GM19193 (cell line): Measurements from ENCODE around the gene FAM168A.
A peak's percentile ranks its signal among the peaks of the same experiment; 100 is the strongest.

Experiments used
- POLR2A ChIP-seq: IDR thresholded peaks from 4 replicates; pipeline ENCODE4 v1.6.1; 2011; ENCODE audit not compliant: insufficient read depth, insufficient read length; ENCODE audit errors: extremely low read depth

The FAM168A gene

DNA sequence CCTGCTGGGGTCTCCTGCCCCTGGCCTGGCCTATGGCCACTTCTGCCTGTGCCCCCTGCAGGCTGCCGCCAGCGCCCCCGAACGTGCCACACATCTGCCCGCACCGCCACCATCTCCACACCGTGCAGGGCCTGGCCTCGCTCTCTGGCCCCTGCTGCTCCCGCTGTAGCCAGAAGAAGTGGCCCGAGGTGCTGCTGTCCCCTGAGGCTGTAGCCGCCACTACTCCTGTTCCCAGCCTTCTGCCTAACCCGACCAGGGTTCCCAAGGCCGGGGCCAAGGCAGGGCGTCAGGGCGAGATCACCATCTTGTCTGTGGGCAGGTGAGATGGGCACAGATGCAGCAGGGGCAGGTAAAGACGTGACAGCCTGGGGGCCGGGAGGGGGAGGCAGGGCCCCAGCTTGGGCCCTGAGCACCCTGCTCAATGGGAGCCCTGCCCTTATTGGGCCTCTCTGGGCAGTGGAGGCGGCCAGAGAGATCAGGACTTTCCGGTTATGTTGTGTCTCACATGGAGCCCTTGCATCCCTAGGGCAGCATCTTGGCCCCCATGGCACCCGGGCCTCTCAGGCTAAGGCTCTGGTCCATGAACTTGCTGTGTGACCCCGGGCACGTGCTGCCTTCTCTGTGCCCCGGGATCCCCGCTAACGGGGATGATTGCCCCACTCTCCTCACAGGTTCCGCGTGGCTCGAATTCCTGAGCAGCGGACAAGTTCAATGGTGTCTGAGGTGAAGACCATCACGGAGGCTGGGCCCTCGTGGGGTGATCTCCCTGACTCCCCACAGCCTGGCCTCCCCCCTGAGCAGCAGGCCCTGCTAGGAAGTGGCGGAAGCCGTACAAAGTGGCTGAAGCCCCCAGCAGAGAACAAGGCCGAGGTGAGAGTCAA, 203.3 kb downstream of the FAM168A start:
- peak; percentile 31 for TF ChIP-seq POLR2A

DNA sequence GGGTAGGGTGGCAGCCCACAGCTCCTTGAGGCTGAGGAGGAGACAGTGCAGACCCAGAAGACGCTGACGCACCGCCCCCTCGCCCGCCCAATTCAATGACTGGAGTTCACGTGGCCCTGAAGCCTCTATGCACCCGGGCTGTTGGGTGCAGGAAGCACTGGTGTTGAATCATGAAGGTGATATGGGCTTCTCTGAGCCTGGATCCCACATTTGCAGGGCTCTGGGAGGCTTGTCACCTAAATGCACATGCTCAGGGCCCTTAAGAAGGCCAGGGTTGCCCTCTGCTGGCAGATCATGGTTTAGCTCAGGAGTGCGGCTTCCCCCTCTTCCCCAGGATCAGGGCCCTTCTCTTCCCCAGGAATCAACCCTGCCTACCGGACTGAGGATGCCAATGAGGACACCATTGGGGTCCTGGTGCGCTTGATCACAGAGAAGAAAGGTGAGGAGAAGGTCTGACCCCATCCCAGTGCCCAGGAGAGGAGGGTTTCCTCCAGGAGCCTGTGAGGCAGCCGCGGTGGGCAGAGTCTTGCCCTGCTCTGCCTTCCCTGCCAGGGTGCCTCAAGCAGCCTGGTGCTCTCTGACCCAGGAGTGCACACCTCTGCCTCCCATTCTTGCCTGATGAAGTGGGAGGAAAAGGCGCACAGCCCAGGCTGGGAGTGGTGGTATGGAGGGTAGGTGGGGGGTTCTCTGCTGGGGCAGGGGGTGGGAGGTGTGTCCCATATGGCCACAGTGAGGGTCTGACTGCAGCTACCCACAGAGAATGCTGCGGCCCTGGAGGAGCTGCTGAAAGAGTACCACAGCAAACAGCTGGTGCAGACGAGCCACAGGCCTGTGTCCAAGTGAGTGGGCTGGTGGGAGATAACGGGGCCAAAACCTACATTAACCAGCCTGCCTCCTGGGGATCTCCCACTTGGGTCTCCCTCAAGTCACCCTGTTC, 204.2 kb downstream of the FAM168A start:
- no peak for TF ChIP-seq POLR2A

DNA sequence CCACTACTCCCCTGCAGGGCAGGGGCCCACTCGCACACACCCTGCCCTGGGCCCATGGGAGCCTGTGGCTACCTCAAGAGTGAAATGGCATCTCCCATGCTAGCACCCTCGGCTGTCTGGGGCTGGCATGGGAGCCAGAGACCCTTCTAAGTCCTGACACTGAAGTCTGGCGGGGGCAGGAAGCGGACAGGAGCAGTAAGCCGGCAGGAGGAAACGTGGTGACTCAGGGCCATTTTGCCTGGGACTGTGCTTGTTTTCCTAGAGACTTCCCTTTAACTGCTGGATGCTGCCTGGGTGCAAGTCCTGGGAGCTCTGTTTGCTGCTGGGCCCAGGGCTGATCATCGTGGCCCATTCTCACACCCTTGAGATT, 204.9 kb downstream of the FAM168A start:
- TF ChIP-seq POLR2A = no peak

DNA sequence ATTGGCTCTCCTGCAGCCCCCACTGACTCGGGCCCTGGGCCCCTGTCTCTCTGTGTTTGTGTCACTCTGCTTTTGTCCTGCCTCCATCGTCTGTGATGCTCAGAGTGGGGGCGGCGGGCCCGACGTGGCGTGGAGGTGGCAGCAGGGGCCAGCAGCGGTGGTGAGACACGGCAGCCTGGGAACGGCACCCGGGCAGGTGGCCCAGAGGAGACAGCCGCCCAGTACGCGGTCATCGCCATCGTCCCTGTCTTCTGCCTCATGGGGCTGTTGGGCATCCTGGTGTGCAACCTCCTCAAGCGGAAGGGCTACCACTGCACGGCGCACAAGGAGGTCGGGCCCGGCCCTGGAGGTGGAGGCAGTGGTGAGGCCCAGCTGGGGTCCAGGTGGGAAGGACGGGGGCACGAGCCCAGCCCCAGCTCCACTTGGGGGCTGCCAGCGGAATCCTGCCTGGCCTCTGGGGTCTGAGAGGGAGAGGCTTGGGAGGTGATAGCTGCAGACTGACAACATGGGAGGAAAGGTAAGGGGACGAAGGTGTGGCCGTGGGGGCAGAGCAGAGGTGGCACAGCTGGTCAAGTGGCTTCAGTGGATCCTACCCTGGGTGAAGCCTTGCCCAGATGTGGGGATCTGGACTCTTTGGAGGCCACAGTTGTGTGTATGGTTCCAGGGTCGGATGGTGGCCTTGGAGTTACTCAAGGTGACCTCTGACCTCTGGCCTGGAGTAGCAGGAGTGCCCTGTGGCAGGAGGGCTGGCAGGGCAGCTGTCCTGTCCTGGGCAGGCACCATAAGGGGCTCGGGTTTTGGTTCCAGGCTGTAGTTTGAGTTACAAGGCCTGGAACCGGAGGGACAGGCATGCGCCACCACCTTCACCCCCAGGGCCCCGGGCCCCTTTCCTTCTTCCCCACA, 205.6 kb downstream of the FAM168A start:
- TF ChIP-seq POLR2A = no peak

DNA sequence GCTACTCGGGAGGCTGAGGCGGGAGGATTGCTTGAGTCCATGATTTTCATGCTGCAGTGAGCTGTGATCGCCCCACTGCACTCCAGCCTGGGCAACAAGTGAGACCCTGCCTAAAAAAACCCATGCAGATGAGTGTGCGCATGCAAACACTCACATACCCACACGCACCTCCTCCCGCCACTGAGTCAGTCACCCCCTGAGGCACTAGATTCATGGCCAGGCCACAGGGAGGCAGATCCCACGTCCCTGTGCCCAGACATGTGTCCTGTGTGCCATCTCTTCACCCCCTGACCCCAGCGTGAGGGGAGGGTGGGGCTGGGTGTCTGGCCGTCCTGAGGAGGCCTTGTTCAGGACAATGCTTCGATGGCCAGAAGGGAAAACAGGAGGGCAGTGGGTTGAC, 206.2 kb downstream of the FAM168A start:
- no peak for TF ChIP-seq POLR2A

DNA sequence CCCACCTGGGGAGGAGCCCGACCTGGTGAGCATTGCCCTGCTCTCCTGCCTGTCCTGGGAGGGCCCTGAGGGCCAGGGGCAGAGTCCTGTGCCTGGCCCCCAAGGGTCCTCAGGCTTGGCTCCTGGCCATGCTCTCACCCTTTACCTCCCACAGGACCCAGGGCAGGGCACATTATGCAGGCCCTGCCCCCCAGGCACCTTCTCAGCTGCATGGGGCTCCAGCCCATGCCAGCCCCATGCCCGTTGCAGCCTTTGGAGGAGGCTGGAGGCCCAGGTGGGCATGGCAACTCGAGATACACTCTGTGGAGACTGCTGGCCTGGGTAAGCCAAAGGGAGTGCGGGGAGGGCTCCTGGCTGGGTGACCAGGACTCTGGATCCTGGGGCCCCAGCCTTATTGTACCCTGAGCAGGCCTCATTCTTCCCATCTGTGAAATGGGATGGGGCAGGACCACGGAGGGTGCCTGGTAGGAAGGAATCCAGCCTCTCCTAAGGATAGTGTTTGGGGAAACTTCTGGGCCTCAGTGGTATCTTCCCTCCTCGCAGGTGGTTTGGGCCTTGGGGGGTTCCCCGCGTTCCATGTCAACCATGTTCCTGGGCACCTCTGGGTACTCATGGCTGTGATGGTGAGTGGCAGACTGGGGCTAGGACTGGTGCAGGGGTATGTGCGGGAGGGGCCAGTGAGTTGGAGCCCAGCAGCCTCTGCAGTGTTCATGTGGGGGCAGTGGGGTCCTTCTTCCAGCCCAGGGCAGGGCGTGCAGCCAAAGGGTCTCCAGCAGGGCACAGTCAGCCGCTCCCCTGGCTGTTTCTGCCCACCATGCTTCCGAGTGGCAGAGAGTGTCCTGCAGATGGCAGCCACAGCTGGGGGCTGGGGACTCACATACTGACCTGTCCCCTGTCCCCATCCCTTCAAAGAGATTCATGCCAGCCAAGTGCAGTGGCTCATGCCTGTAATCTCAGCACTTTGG, 207.0 kb downstream of the FAM168A start:
- TF ChIP-seq POLR2A = no peak

DNA sequence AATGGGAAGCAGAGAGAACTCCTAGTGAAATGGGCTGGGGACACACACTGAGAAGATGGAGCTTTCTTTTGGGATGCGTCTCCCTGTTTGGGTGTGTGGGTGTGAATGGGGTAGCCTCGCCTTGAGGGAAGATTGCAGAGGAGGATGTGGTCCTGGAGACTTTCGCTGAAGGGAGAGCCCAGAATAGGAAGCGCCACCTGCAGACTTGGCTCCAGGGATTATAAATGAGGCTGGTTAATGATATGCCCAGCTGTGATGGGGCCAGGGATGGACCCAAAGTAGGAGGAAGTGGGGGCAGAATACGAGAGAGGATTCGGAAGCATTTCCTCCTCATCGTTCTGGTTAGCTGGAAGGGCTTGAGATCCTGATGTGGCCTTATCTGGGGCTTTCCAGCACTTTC, 208.0 kb downstream of the FAM168A start:
- TF ChIP-seq POLR2A = no peak

DNA sequence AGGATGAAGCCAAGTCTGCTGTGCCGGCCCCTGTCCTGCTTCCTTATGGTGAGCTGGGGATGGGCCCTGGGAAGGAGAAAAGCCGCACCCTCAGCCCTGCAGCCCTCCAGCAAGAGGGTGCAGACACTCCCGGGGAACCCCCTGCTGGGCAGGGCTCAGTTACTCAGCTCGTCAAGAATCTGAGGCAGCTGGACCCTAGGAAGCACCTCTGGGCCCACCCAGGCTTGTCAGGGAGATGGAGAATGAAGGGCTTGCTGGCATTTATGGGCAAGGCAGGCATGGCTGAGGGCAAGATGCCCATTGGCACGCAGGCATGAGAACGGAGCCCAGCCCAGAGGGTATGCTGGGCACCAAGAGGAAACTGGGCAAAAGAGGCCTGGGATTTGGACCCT, 208.8 kb downstream of the FAM168A start:
- TF ChIP-seq POLR2A = no peak

DNA sequence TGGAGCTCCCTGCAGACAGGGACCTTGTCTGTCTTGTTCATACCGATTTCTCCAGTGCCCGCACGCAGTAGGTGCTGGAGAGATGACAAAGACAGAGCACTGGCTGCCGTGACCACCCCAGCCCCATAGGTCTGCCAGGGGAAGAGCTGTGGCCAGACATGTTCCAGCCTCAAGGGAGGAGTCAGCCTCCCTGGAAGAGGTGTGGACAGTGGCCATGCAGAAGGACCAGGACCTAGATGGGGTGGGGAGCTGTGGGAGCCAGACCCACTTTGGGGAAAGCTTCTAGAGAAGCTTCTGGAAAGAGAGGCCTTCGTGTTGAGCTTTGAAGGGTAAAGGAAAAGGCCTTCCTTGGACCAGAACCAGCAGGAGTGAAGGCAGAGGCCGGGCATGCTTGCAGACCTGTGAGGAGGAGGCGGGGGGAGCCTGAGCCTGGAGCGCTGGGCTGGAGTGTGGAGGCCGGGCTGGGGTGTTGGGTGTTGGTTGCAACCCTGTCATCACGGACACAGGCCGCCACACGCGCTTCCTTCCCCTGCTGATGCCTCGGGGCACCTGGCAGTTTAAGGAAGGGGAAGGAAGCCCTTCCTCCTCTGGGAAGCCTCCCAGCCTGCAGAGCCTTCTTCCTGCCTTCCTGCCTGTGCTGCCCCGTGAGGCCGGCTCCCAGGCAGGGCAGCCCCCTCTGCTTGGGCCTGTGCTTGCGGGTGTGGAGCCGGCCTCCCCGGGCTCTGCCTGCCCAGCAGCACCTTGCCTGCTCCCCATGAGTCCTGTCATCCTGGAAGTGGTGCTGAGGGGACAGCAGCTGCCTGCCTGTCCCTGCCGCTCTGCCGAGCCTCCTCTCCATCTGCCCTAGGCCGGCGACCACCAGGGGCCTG, 209.4 kb downstream of the FAM168A start:
- TF ChIP-seq POLR2A = no peak

DNA sequence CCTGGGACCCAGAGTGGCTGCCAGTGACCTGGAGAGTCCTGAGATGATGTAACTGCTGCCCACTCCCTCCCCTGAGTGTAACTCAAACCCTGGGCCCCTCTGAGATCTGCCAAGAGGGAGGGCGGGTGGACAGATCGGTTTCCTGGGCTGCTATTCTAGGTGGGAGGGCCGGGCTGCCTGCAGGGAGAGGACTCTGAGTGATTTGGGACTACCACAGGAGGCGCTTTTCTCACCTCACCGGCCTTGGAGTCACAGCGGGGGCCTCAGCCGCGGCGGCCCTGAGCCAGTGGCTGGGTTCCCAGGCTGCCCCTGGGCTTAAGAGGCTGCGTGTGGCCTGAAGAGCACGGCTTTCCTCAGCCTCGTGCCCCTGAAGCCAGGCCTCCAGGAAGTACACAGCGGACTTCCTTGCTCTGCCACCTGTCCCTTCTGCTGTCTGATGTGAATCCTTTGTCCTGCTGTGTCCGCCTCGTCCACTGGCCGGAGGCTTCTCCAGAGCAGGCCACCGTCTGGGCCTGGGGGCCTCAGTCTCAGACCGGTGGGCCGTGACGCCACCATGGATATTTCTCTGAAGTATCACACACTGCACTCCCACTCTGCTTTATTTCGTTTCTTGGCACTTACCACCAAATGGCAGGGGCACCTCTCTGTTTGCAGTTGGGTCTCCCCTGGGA, 210.2 kb downstream of the FAM168A start:
- no peak for TF ChIP-seq POLR2A

DNA sequence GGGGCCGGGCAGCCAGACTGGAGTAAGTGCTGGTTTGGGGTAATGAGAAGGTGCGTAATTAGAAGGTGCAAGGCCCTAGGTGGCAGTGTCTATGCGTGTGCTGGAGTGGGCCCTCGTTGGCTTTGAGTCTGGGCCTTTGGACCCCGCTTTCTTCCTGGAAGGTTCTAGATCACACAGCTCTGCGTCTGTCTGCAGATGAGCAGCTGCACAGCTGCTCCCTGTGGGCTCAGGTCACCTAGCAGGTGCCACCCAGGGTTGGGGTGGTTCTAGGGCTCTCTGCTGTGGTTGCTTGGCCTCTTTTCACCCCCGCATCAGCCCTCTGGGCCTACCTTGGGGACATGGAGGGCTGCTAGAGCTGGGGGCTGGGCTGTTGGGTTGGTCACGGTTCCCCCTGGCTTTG, 211.4 kb downstream of the FAM168A start:
- no peak for TF ChIP-seq POLR2A

DNA sequence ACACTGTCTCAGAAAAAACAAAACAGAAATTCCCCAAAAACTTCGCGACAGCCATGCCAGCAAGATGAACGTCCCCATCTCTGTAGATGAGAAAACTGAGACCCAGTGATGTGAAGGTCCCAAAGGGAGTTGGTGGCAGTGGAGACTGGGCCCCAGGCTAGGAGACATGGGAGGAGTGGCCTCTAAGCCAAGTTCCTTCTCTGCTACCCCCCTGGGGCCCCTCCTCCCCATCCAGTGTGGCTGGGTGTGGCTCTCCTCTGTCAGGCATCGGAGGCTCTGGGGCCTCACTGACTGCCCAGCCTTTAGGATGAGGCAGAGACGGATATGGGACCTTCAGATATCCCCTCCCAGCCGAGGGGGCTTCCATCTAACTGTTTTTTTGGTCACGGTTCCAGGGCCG, 211.9 kb downstream of the FAM168A start:
- TF ChIP-seq POLR2A = peak; percentile 48
